Central memory CD8-positive, alpha-beta T cell (primary cell): Measurements from ENCODE around the gene GPER1.

Experiments
- ATAC-seq: fragments of 150-1000 bp; cut with Tn5 transposase; replicated peaks from 2 replicates; pipeline ENCODE4 v1.10.0; 2022; ENCODE audit warnings: mild to moderate bottlenecking, moderate FRiP score, moderate number of reproducible peaks; ENCODE audit not compliant: poor library complexity, severe bottlenecking; ENCODE audit errors: extremely low read depth
- DNase-seq, 2 donors: peaks; one replicate each; pipeline ENCODE4 v3.0.0; 2021; ENCODE audit warnings: low spot score in 2 of 2
- H3K27ac Mint-ChIP-seq: one replicate; pipeline ENCODE4 v1.8.0; 2022; ENCODE audit warnings: low read depth, mild to moderate bottlenecking, moderate library complexity, mixed read lengths
- H3K27me3 Mint-ChIP-seq: one replicate; pipeline ENCODE4 v1.8.0; 2022; ENCODE audit warnings: mixed read lengths
- H3K36me3 Mint-ChIP-seq: one replicate; pipeline ENCODE4 v1.8.0; 2022; ENCODE audit warnings: mild to moderate bottlenecking, moderate library complexity, mixed read lengths; ENCODE audit not compliant: insufficient read depth
- H3K4me1 Mint-ChIP-seq: one replicate; pipeline ENCODE4 v1.8.0; 2022; ENCODE audit warnings: mixed read lengths
- H3K4me3 Mint-ChIP-seq: one replicate; pipeline ENCODE4 v1.8.0; 2022; ENCODE audit warnings: mild to moderate bottlenecking, moderate library complexity, mixed read lengths
- H3K9me3 Mint-ChIP-seq: one replicate; pipeline ENCODE4 v1.8.0; 2022; ENCODE audit warnings: mixed read lengths

Gene GPER1

DNA sequence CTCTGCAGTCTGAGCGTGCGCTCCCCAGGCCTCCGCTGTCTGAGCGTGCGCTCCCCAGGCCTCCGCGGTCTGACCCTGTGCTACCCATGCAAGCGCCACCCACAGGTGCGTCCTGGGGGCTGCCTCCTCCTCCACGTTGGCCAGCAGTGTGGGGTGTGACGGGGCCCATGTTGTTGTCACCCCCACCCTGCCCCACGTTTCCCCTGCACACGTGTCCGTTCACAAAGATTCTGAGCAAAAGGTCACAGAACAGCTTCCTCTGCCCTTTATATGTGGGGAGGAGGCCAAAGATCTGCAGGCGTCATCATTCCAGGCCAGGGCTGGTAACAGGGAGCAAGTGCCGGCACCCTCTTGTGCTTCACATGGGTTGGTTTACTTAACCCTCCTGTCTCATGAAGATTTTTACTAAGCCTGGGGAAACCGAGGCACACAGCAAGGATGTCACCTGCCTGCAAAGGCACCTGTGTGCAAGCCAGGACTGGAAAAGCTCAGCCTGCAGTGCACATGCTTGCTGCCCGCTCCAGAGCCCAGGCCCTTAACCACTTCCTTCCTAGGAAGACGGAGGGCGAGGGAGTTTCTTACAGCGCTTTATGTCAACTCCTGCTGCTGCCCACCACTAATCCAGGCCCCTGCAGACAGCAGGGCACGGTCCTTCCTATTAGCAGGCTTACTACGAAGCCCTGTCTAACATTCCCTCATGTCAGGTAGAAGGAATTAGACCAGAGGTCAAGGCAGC lies 38.7 kb upstream of the GPER1 start:
- no peak for DNase-seq
- no peak for ATAC-seq
- H3K4me1 Mint-ChIP-seq: peaks cover 22% of the 10 kb centered on the region

DNA sequence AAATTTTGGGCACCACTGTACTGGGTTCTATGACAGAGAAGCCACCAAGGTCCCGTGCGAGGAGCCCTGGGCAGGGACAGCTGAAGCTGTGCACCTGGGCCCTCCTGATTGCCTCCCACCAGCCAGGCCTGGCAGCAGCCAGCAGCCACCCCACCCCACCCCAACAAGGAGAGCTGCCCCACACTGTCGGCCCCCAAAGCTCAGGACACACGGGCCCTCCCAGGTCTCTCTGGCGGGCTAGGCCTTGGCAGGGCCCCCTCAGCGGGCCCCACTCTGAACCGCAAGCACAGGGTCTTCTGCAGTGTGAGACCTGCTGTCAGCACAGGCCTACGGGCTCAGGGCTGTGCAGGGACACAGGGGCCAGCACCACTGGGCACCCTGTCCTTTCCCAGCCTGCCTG lies 38.1 kb upstream of the GPER1 start:
- H3K36me3 Mint-ChIP-seq: no peaks in the 10 kb centered on the region
- ATAC-seq: no peak
- no peaks in the 10 kb centered on the region for H3K9me3 Mint-ChIP-seq
- H3K27me3 Mint-ChIP-seq: no peaks in the 10 kb centered on the region
- no peak overlapping the region for H3K27ac Mint-ChIP-seq
- no peak overlapping the region for H3K4me3 Mint-ChIP-seq
- DNase-seq: no peak
- H3K4me1 Mint-ChIP-seq: peaks cover 22% of the 10 kb centered on the region

More for the DNA sequence above, 38.7 kb upstream of the GPER1 start:
- H3K36me3 Mint-ChIP-seq: no peaks in the 10 kb centered on the region
- no peaks in the 10 kb centered on the region for H3K9me3 Mint-ChIP-seq
- H3K27me3 Mint-ChIP-seq: no peaks in the 10 kb centered on the region
- H3K27ac Mint-ChIP-seq: no peak overlapping the region
- H3K4me3 Mint-ChIP-seq: no peak overlapping the region

DNA sequence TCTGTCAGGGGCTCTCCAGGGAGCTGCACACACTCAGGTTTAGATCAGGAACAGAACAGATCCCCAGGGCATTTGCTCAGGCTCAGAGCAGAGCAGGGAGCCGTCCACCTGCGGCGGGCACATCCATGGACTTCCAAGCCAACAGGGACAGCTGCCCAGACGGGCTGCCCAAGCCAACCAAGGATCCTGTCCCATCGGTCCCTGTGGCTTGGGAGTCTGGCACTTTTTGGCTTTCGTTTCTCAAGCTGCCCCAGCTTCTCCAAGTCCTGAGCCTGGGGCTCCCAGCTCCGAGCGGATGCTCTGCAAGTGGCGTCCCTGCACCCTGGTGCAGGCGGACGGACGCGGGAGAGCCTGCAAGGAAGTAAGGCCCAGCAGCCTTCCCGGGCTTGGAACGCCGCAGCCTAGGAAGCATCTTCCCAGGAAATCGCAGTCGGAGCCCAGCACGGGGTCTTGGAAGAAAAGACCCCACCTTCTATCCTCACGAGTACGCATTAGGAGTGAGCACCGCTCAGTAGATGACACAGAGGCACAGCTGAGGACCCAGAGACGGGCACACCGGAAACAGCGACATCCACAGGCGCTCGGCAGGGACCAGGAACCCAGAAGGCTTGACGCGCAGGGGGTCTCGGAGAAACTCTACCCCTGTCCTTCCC lies 37.5 kb upstream of the GPER1 start:
- no peak for DNase-seq
- H3K9me3 Mint-ChIP-seq: no peaks in the 10 kb centered on the region
- no peaks in the 10 kb centered on the region for H3K36me3 Mint-ChIP-seq
- H3K4me3 Mint-ChIP-seq: no peak overlapping the region
- H3K27ac Mint-ChIP-seq: no peak overlapping the region
- ATAC-seq: no peak
- H3K4me1 Mint-ChIP-seq: peaks cover 16% of the 10 kb centered on the region
- H3K27me3 Mint-ChIP-seq: no peaks in the 10 kb centered on the region

DNA sequence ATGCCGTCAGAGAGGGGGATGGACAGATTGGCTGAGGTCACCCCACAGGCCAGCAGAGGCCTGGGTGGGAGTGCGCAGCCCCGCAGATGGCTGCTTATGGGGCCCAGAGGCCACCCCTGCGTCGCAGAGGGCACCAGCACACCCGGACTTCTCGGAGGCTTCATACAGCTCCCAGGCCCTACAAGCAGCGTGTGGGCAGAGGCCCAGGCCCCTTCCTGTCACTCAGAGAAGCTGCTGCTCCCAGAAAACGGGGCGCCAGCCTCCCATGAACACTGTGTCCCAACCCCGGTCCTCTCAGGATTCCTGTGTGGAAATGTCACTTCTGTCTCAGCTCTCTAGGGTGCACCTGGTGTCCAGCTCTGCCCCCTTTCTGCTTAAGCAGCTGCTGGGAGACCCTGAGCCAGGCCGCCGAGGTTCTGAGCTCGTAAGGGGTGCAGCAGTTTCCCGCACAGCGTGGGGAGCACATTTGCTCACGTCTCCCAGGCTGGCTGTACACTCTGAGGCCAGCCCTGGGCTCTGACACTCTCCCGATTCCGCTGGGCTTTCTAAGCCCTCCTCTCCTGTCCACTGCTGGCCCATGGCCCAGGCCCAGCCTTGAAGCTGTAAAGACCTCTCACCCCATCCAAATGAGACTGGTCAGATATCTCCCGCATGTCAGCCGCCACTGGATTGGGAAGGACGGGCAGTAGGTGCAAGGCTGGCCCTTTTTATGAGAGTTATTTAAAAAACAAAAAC lies 36.8 kb upstream of the GPER1 start:
- no peak overlapping the region for H3K27ac Mint-ChIP-seq

DNA sequence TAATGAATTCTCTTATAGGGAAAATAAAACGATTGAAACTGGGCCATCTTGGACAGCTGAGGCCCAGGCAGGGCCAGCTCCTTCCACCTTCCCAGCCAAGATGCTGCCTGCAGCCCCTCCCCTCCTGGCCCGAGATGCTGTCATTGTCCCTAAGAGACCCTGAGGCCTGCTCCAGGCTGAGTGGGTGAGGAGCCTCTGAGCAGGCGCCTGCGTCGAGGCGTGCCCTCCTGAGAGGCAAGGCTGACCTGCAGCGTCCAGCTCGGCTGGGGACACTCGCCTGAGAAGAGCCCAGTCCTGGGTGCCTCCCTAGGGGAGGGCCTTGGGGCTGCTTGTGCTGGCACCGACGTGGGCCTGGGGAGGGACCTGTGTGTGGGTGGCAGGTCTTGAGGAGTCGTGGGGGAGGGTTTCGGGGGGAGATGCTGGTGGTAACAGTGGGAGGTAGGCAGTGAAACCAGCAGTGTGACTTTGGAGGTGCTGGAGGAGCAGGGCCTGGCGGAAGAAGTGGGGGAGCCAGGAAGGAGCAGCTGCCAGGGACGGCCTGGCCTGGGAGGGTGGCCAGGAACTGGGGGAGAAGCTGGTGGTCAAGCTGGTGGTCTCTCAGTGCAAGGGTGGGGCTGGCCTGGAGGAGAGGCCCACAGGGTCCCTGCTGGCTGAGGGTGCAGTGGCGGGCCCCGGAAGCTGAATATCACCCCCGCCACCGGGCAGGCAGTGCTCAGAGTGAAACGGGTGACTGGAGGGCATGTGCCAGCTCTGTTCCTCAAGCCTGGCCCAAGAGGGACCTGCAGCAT lies 35.7 kb upstream of the GPER1 start:
- ATAC-seq (no peak), DNase-seq (no peak)
- Mint-ChIP-seq H3K4me3 (no peak overlapping the region), H3K27ac (no peak overlapping the region), H3K9me3 (no peaks in the 10 kb centered on the region), H3K27me3 (no peaks in the 10 kb centered on the region), H3K36me3 (no peaks in the 10 kb centered on the region), H3K4me1 (peaks cover 1% of the 10 kb centered on the region)

More for the DNA sequence above, 36.8 kb upstream of the GPER1 start:
- Mint-ChIP-seq H3K4me3 (no peak overlapping the region), H3K4me1 (peaks cover 9% of the 10 kb centered on the region), H3K9me3 (no peaks in the 10 kb centered on the region), H3K27me3 (no peaks in the 10 kb centered on the region), H3K36me3 (no peaks in the 10 kb centered on the region)
- DNase-seq (no peak), ATAC-seq (no peak)

DNA sequence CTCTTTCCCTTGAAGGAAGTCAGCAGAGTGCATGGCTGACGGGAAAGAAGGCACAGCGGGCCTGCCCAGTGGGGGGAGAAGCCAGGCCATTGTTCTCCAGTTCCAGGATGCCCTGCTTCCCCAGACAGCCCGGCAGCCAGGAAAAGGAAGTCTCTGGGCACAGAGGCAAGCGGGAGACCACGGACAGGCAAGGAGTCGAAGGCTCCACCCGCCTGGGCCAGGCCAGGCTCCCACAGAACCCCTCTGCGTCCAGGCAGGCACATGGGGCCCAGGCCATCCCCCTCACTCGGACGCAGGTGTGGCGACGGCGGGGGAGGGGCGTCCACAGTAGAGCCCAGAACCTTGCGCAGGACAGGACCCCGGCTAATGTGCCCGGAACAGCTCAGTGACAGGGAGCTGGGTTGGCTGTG lies 34.9 kb upstream of the GPER1 start:
- H3K27me3 Mint-ChIP-seq: no peaks in the 10 kb centered on the region
- ATAC-seq: no peak
- H3K36me3 Mint-ChIP-seq: no peaks in the 10 kb centered on the region
- H3K4me1 Mint-ChIP-seq: no peaks in the 10 kb centered on the region
- H3K4me3 Mint-ChIP-seq: no peak overlapping the region
- H3K9me3 Mint-ChIP-seq: no peaks in the 10 kb centered on the region
- no peak for DNase-seq
- no peak overlapping the region for H3K27ac Mint-ChIP-seq

DNA sequence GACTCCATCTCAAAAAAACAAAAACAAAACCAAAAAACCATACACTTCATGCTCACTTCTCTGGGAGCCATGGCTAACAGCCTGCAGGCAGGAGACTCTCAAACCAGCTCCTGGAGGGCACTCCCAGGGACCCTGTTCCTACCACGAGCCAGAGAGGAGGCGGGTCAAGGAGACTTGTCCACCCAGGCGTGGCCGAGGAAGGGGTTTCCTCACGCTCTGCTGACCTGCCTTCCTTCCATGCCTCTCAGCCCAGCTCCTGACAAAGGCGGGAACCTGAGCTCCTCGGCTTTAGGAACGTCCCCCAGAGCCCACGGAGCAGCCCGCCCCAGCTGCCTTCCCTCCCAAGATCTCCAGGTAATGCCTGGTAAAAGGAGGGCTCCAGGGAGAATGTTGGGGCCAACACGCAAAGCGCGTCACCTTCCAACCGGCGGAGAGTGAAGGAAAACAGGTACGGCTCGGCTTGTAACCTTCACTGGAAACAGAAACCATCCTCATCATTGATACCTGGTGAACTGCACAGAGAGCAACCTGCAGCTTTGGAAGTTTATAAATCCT lies 34.0 kb upstream of the GPER1 start:
- H3K4me1 Mint-ChIP-seq: no peaks in the 10 kb centered on the region
- no peak overlapping the region for H3K27ac Mint-ChIP-seq
- DNase-seq (no peak), ATAC-seq (no peak)
- no peaks in the 10 kb centered on the region for H3K36me3 Mint-ChIP-seq
- no peaks in the 10 kb centered on the region for H3K27me3 Mint-ChIP-seq
- H3K9me3 Mint-ChIP-seq: no peaks in the 10 kb centered on the region
- no peak overlapping the region for H3K4me3 Mint-ChIP-seq

DNA sequence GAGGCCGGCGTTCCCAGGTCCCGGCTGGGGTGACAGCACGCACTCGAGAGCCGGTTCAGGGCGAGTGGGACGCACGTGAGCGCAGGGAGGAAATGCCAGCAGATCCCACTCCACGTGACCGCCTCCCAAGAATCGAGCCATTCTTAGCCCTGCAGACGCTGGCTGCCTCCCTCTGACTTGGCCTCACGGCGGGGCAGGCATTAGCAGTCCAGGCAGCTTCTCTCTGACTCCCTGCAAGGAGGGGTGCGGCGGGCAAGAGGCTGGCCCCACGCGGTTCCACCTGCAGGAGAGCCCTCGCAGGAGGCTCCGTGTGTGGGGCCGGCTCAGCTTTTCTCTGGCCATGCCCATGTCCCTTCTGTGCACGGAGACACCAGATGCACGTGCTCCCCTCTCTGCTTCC lies 33.5 kb upstream of the GPER1 start:
- DNase-seq: no peak
- Mint-ChIP-seq H3K27me3 (no peaks in the 10 kb centered on the region), H3K36me3 (no peaks in the 10 kb centered on the region), H3K27ac (no peak overlapping the region), H3K9me3 (no peaks in the 10 kb centered on the region), H3K4me1 (no peaks in the 10 kb centered on the region), H3K4me3 (no peak overlapping the region)
- ATAC-seq: no peak

DNA sequence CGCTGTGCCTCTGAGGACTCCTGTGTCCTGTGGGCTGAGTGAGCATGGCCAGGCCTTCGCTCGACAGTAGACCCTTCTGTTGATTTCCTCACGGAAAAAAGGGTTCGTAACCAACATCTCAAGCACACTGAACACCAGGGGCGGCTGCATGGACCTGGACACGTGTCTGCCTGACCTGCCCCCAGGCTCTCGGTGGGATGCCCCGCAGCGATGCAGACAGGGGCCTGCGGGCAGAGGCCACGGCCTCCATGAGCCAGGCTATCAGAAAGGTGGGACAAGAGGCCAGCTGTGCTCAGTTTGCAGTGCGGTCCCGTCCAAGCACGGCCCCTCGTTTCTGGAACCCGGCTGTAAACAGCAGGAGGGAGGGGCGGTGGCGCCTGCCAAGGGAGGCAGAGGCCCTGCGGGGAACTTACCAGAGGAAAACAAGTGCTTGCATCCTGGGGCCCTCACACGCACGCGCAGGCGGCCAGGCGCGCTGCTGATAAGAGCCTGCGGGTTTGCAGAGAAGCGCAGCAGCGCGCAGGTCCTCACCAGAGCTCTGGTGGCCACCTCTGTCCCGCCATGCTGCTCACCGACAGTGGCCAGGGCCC lies 33.0 kb upstream of the GPER1 start:
- H3K9me3 Mint-ChIP-seq: no peaks in the 10 kb centered on the region
- DNase-seq: no peak
- no peaks in the 10 kb centered on the region for H3K36me3 Mint-ChIP-seq
- H3K4me3 Mint-ChIP-seq: peak overlapping the region; percentile 61
- no peak for ATAC-seq
- no peak overlapping the region for H3K27ac Mint-ChIP-seq
- no peaks in the 10 kb centered on the region for H3K4me1 Mint-ChIP-seq
- no peaks in the 10 kb centered on the region for H3K27me3 Mint-ChIP-seq

DNA sequence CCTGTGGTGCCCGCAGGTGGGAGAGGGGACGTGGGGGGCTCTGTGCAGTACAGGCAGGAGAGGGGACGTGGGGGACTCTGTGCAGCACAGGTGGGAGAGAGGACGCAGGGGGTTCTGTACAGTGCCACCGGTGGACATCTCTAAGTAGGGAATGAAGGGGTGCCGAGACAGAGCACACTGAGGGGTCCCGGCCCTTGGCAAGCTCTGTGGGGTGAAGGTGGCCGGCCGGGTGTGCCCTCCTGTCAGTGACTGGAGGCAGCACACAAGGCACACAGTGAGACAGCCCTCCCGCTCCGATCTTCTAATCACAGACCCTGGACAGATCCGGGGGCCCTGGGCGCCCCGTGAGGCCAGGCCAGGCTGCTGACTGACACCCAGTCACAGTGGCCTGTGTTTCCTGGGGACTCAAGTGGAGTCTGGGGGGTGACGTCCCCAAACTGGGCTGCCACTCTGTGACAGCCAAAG lies 32.4 kb upstream of the GPER1 start:
- Mint-ChIP-seq H3K27me3 (no peaks in the 10 kb centered on the region), H3K36me3 (no peaks in the 10 kb centered on the region), H3K9me3 (no peaks in the 10 kb centered on the region), H3K4me1 (no peaks in the 10 kb centered on the region), H3K27ac (no peak overlapping the region), H3K4me3 (peak overlapping the region; percentile 61)
- no peak for DNase-seq
- no peak for ATAC-seq

DNA sequence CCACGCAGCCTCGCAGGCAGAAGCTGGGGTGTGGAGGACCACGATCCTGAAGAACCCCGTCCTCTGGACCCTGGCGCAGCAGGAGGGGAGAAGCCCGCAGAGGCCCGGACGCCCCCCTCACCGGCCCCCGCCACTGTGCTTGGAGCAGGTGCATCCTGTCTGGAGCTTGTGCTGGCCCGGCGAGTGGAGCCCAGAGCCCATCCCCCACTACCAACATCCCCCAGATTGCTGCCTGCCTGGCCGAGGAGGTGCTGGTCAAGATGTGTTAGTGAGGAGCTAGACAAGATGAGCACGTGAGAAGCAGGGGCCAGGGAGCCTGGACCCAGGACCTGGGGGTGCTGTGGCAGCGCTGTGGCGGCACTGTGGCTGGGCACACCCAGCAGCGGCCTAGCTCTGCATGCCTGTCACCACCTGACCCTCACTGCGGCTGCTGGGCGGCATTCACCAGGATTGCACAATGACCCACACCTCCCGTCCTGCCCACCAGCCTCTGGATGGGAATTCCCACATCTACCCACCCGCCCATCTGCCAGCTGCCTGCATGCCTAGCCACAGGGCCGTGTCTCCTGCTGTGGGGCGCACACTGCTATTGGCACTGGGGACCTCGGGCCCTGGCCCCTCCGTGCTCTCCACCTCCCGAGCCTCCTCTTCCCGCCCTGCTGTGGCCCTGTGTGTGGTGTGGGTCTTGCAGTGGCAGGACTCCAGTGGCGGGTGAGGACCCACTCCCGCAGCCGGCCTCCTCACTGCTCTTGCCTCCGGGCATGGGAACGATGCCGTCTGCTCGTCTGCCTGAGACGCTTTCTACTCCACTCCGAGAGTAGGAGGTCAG lies 31.7 kb upstream of the GPER1 start:
- no peaks in the 10 kb centered on the region for H3K36me3 Mint-ChIP-seq
- no peaks in the 10 kb centered on the region for H3K27me3 Mint-ChIP-seq
- ATAC-seq (no peak), DNase-seq (no peak)
- no peak overlapping the region for H3K27ac Mint-ChIP-seq
- no peaks in the 10 kb centered on the region for H3K4me1 Mint-ChIP-seq
- no peaks in the 10 kb centered on the region for H3K9me3 Mint-ChIP-seq
- no peak overlapping the region for H3K4me3 Mint-ChIP-seq
